Measurements from ENCODE around the gene KLRG1.

The KLRG1 gene

GRCh38 chr12:8949342-8950220, 39.8 kb upstream of the KLRG1 start, which contains the start of gene M6PR:
TSS of gene M6PR (minus strand) at chr12:8949645. CDS start at chr12:8946404, 3,241 bp downstream.
- peak within 1 kb of the TSS; percentile 97 for H3K4me3 ChIP-seq (ENCODE audit: low read length)
- DNase-seq (ENCODE audit: low read depth), result peak; percentile 91
- TF ChIP-seq, protein P1, sequence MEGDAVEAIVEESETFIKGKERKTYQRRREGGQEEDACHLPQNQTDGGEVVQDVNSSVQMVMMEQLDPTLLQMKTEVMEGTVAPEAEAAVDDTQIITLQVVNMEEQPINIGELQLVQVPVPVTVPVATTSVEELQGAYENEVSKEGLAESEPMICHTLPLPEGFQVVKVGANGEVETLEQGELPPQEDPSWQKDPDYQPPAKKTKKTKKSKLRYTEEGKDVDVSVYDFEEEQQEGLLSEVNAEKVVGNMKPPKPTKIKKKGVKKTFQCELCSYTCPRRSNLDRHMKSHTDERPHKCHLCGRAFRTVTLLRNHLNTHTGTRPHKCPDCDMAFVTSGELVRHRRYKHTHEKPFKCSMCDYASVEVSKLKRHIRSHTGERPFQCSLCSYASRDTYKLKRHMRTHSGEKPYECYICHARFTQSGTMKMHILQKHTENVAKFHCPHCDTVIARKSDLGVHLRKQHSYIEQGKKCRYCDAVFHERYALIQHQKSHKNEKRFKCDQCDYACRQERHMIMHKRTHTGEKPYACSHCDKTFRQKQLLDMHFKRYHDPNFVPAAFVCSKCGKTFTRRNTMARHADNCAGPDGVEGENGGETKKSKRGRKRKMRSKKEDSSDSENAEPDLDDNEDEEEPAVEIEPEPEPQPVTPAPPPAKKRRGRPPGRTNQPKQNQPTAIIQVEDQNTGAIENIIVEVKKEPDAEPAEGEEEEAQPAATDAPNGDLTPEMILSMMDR (conservative IDR thresholded peaks at IDR 0.05; ENCODE audit: low read depth, low read length), result peak; percentile 46

- DNase-seq (ENCODE audit: low read depth), result no peak
- TF ChIP-seq, protein P1 (conservative IDR thresholded peaks at IDR 0.05; ENCODE audit: low read depth, low read length), result no peak
- peak overlapping the region; percentile 97 for H3K4me3 ChIP-seq (ENCODE audit: low read length)
These were observed 39.2 kb upstream of the KLRG1 start for GRCh38 chr12:8950221-8950527.

DNA sequence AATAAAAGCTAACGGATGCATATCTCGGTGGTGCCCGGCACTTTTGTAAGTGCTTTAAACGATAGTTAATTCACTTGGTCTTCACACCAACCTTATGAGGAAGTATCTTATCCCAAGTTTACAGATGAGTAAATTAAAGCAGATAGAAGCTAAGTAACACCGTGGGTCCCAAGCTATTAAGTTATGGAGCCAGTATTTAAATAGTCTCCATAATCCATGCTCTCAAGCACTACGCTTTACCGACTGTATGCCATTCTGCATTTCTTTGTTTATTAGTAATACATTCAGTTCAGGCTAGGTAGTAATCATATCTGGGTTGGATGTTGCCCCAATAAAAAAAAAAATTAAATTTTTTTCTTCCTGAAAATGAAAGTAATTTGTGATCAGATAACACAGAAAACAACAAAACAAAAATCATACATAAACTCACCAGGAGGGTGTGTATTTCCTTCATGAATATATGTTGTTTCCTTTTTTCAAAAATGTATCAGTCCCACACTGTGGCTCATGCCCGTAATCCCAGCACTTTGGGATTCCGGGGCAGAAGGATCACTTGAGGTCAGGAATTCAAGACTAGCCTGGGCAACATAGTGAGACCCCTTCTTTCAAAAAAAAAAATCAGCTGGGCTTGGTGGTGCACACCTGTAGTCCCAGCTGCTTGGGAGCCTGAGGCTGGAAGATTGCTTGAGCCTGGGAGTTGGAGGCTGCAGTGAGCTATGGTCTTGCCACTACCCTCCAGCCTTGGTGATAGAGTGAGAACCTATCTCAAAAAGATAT, 38.5 kb upstream of the KLRG1 start:
- TF ChIP-seq, protein P1 (conservative IDR thresholded peaks at IDR 0.05; ENCODE audit: low read depth, low read length), result no peak
- DNase-seq (ENCODE audit: low read depth), result no peak
- H3K4me3 ChIP-seq (ENCODE audit: low read length), result peak overlapping the region; percentile 97

DNA sequence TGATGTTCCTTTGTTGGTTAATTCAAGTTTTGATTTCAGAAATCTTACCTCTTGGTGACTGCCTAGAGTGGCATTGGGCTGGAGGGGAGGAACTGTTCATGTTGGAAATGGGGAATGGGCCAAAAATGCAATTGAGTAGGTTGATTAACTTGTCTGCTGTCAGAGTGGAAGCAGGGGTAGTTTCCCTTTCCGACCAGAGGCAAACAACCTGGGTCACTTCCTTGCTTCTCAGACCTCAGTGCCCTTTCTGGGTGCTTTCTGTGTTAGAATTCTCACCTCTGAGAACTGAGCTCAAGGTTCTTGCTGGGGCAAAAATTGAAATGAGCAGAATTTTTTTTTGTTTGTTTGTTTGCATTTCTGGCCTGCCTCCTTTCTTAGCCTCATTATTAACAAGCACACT, 37.6 kb upstream of the KLRG1 start:
- no peak for DNase-seq (ENCODE audit: low read depth)
- TF ChIP-seq, protein P1 (conservative IDR thresholded peaks at IDR 0.05; ENCODE audit: low read depth, low read length), result no peak
- no peak overlapping the region for H3K4me3 ChIP-seq (ENCODE audit: low read length)

DNA sequence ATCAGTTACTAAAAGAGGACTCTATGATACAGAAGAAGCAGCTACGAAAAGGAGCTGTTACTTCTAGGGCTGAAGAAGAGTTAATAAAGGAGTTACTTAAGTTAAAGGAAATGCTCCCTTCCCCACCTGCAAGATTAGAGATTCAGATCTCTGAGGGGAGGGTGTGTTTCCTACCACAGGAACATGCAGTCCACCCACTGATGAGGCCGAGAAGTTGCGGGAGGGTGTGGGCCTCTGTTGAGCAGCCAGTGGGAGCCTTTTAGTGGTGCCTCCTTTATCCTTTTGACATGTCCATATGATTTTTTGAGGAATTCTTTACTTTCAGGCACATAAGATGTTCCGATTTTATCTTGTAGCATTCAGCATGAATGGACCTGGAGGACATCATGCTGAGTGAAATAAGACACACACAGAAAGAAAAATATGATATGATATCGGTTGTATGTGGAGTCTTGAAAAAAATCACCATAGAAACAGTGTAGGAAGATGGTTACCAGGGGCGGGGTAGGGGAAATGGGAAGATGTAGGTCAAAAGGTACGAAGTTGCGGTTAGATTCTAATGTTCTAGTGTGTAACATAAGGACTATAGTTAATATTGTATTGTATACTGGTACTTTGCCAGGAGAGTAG, 35.5 kb upstream of the KLRG1 start:
- TF ChIP-seq, protein P1 (conservative IDR thresholded peaks at IDR 0.05; ENCODE audit: low read depth, low read length), result no peak
- no peak for DNase-seq (ENCODE audit: low read depth)
- no peak overlapping the region for H3K4me3 ChIP-seq (ENCODE audit: low read length)

- H3K4me3 ChIP-seq (ENCODE audit: low read length), result no peak overlapping the region
- TF ChIP-seq, protein P1 (conservative IDR thresholded peaks at IDR 0.05; ENCODE audit: low read depth, low read length), result no peak
- DNase-seq (ENCODE audit: low read depth), result no peak
These were observed 33.3 kb upstream of the KLRG1 start for GRCh38 chr12:8956073-8956472.

Measured in retinal pigment epithelial cell (primary cell).